Tibial nerve (tissue), 4 donors: ENCODE data around the gene MPL. TPM values are rescaled to one million over a fixed set of nuclear protein-coding genes. Genes with fewer than 3 reads are reported as not detected.

Source experiments
- DNase-seq, 2 donors: peaks; one replicate each; pipeline ENCODE4 v3.0.0-alpha.2; 2019; ENCODE audit warnings: low spot score in 2 of 2
- H3K27ac ChIP-seq, 4 donors: fragments of 200-600 bp; sonication (generic) in 3 of 4; one replicate each; pipeline ENCODE4 v1.5.1; 2017 to 2019; ENCODE audit warnings: mild to moderate bottlenecking in 1 of 4
- H3K27me3 ChIP-seq, 2 donors: fragments of 200-600 bp; sonication (generic) in 1 of 2; one replicate each; pipeline versions ENCODE4 v1.5.1 to v1.6.0; 2017 to 2019
- H3K36me3 ChIP-seq, 3 donors: fragments of 200-600 bp; sonication (generic); one replicate each; pipeline ENCODE4 v1.5.1; 2018 to 2019
- H3K4me1 ChIP-seq, 4 donors: fragments of 200-600 bp; sonication (generic) in 3 of 4; one replicate each; pipeline ENCODE4 v1.5.1; 2017 to 2019
- H3K4me3 ChIP-seq, 4 donors: fragments of 200-600 bp; sonication (generic) in 3 of 4; one replicate each; pipeline ENCODE4 v1.5.1; 2017 to 2019; ENCODE audit warnings: mild to moderate bottlenecking in 1 of 4, moderate library complexity in 1 of 4
- H3K9me3 ChIP-seq, 4 donors: fragments of 200-600 bp; sonication (generic) in 3 of 4; one replicate each; pipeline ENCODE4 v1.5.1; 2017 to 2019
- EP300 ChIP-seq, 2 donors: sonication (generic); formaldehyde crosslinking; IDR thresholded peaks; one replicate each; pipeline ENCODE4 v1.6.1; 2017; ENCODE audit warnings: antibody characterized with exemption in 2 of 2, mild to moderate bottlenecking in 1 of 2
- POLR2A ChIP-seq, 2 donors: fragments of 450-650 bp; IDR thresholded peaks; one replicate each; pipeline ENCODE4 v1.6.1; 2017; ENCODE audit warnings: antibody characterized with exemption in 2 of 2, mild to moderate bottlenecking in 2 of 2, moderate library complexity in 2 of 2
- WGBS, 2 donors: methylation state at CpG; one replicate each; pipeline ENCODE4 v1.1.5; 2018; 5-methylcytosine and 5-hydroxymethylcytosine counted together
- total RNA-seq, 4 donors: library from RNA; depleted of rRNA; stranded (reverse); fragments of >200 nt; gene quantifications; one replicate each; pipeline ENCODE4 v1.1.0, GENCODE V29; 2016
- TF ChIP-seq, protein P1 (sequence below), 5 experiments: fragments of 200-600 bp in 3 of 5; fragments of 450-650 bp in 2 of 5; sonication (generic) in 3 of 5; IDR thresholded peaks; one replicate each; pipeline ENCODE4 v1.5.1; 2016 to 2019; ENCODE audit warnings: antibody characterized with exemption in 5 of 5, mild to moderate bottlenecking in 3 of 5, moderate library complexity in 2 of 5

MPL gene
- total RNA-seq, 4 donors from 2014 or later, result 0.66 to 1.7 TPM; not detected in 2

DNA sequence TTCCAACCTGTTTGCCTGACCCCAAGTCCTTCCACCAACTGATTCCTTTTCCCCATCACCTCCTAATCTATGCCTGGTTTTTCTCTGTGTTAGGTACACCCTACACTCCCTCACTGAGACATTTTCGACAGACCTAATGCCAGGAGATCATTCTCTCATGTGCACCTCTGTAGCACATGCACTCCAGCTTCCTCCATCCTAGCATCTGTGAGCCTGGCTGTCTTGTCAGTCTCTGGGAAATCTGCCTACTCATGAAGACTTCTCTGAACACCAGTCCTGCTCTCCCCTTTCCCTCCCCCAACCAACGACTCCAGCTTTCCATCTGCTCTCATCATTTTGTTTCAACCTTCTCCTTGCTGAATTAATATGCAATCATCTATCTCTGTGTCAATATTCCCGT is 51.0 kb downstream of the MPL start:
- TF ChIP-seq EP300 (IDR thresholded peaks at IDR 0.05), result no peak
- DNase-seq, result no peak
- H3K27ac ChIP-seq, result peak overlapping the region in 1 of 4 donors; percentile 90
- H3K36me3 ChIP-seq, result peaks cover 0 to 40% (median 27%) of the 10 kb centered on the region in 3 donors
- no peaks in the 10 kb centered on the region for H3K9me3 ChIP-seq
- 37% methylated on average over 3 of the region's 3 CpGs for WGBS, 2 donors
- H3K4me3 ChIP-seq, result peak overlapping the region; percentile 50 to 94 (median 72)
- peaks cover 0 to 32% (median 26%) of the 10 kb centered on the region in 4 donors for H3K4me1 ChIP-seq
- H3K27me3 ChIP-seq, result no peaks in the 10 kb centered on the region

DNA sequence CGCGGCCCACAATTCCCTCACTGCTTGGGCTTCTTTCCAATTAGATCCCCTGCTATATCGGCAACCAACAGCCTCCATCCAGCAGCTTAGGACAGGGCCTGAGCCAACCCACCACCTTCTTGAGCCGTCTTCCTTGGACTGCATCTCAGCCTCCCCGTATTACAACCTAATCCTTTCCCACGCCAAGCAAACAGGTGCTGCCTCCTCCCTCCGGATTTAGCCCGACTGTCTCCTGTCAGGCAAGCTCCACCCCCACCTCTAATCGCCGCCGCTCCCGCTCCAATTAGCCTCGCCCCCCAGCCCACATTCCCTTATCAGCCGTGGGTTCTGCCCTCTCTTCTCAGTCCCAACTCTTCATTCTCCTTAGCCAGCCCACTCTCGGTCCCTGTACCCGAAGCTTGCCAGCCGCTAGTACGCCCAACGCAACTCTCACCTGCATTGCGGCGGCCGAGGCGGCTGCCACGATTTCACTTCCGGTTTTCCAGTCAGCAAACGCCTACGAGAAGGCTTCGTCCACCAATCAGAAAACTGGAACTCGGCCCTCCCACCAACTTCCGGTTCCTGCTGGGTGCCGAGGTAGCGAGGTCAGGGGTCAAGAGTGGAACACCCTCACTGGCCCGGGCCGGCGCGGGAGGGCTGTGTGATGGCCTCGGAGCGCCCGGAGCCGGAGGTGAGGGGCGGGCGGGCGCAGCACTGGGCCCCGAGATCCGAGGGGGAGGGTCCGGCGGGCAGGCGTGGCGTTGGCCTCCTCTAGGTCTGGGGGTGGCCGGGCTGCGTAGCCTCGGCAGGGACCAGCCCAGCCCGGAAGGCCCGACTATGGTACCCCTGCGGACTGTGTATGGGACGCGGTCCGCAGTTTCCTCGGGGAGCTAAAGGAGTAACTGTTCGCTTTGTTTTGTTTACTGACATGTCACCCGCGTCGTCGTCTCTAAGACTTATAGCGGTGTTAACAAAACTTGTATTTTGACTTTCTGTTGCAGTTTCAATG is 52.0 kb downstream of the MPL start, which contains the start of the genes MED8 and SZT2:
TSS of gene MED8 (minus strand) at position 475 of the 988 bp plus-strand sequence. CDS start at position 439, 36 bp downstream.
TSS of gene SZT2 (plus strand) at position 574 of the 988 bp plus-strand sequence. CDS start at position 644, 70 bp downstream.
- 0% methylated on average over 39 to 58 of the region's 65 CpGs for WGBS, 2 donors
- Histone ChIP-seq H3K4me1 (peaks cover 0 to 32% (median 26%) of the 10 kb centered on the region in 4 donors), H3K27ac (peak within 1 kb of the TSS; percentile 54 to 93 (median 88)), H3K4me3 (peak within 1 kb of the TSS; percentile 50 to 94 (median 72)), H3K36me3 (peaks cover 0 to 36% (median 19%) of the 10 kb centered on the region in 3 donors), H3K27me3 (no peaks in the 10 kb centered on the region), H3K9me3 (no peaks in the 10 kb centered on the region)
- peak; percentile 95 to 99 for DNase-seq
- TF ChIP-seq POLR2A (IDR thresholded peaks at IDR 0.05) (peak; percentile 66 to 68), EP300 (IDR thresholded peaks at IDR 0.05) (peak; percentile 65 to 91)
- TF ChIP-seq, protein P1, sequence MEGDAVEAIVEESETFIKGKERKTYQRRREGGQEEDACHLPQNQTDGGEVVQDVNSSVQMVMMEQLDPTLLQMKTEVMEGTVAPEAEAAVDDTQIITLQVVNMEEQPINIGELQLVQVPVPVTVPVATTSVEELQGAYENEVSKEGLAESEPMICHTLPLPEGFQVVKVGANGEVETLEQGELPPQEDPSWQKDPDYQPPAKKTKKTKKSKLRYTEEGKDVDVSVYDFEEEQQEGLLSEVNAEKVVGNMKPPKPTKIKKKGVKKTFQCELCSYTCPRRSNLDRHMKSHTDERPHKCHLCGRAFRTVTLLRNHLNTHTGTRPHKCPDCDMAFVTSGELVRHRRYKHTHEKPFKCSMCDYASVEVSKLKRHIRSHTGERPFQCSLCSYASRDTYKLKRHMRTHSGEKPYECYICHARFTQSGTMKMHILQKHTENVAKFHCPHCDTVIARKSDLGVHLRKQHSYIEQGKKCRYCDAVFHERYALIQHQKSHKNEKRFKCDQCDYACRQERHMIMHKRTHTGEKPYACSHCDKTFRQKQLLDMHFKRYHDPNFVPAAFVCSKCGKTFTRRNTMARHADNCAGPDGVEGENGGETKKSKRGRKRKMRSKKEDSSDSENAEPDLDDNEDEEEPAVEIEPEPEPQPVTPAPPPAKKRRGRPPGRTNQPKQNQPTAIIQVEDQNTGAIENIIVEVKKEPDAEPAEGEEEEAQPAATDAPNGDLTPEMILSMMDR (IDR thresholded peaks at IDR 0.05), result peak in 2 of 5 experiments; percentile 8 to 27

DNA sequence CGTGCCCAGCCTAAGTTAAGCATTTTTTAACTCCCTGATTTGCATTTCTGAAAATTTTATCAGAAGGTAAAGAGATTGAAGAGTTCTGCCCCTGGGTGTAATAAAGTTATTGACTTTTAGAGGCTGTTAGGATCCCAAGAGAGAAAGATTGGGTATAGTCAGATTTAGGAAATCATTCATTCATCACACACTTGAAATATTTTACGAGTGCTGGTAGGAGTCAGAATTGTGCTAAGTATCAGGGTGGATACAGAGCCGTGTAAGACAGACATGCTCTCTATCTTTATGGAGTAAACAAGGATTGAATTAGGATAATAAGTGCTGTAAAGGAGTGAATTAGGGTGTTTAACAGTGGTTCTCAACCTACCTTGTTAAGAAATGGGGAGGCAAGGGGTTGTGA is 55.1 kb downstream of the MPL start:
- Histone ChIP-seq H3K4me3 (no peak overlapping the region), H3K27me3 (no peaks in the 10 kb centered on the region), H3K27ac (no peak overlapping the region), H3K9me3 (no peaks in the 10 kb centered on the region), H3K4me1 (peaks cover 0 to 34% (median 22%) of the 10 kb centered on the region in 4 donors), H3K36me3 (peaks cover 0 to 36% (median 0%) of the 10 kb centered on the region in 3 donors)
- TF ChIP-seq POLR2A (IDR thresholded peaks at IDR 0.05) (no peak), EP300 (IDR thresholded peaks at IDR 0.05) (no peak)
- TF ChIP-seq, protein P1 (IDR thresholded peaks at IDR 0.05), result no peak
- WGBS, 2 donors, result 79 to 82% methylated on average over 3 of the region's 3 CpGs
- DNase-seq, result no peak

DNA sequence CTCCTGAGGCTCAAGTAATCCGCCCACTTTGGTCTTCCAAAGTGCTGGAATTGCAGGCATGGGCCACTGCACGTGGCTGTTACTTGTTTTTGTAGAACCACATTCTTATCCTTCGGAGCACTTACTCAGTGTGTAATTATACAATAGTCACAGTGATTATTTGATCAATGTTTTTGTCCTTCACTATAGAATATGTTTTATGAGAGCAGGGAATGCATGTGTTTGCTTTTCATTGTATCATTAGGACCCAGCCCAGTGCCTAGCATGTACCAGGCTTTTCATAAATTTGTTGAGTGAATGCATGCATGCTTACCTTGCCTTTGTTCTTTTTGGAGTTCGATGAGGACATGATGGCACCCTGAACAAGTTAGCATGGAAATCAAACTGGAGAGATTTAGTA is 57.9 kb downstream of the MPL start:
- peaks cover 0 to 38% (median 0%) of the 10 kb centered on the region in 3 donors for H3K36me3 ChIP-seq
- H3K4me3 ChIP-seq, result no peak overlapping the region
- peaks cover 0 to 16% (median 7%) of the 10 kb centered on the region in 4 donors for H3K4me1 ChIP-seq
- TF ChIP-seq POLR2A (IDR thresholded peaks at IDR 0.05) (no peak), EP300 (IDR thresholded peaks at IDR 0.05) (no peak)
- TF ChIP-seq, protein P1 (IDR thresholded peaks at IDR 0.05), result no peak
- no peaks in the 10 kb centered on the region for H3K9me3 ChIP-seq
- H3K27ac ChIP-seq, result no peak overlapping the region
- 81 to 88% methylated on average over 4 of the region's 4 CpGs for WGBS, 2 donors
- no peak for DNase-seq
- H3K27me3 ChIP-seq, result no peaks in the 10 kb centered on the region

DNA sequence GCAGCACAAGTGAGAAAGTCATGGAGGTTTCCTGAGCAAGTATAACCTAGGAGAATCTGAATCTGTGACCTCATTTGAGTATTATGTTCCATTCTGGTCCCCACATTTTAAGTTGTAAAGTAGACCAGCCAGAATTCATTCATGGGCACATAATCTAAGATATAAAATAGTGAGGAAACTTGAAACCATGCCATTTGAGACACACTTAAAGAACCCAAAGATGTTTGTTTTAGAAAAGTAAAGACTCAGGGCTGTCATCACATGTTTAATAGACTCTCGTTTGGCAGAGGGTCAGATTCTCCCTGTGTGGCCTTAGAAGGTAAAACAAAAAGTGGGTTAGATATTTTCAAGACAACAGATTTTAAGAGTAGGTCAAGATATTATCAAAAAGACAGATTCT is 58.4 kb downstream of the MPL start:
- Histone ChIP-seq H3K27ac (no peak overlapping the region), H3K9me3 (no peaks in the 10 kb centered on the region), H3K27me3 (no peaks in the 10 kb centered on the region), H3K36me3 (peaks cover 0 to 38% (median 0%) of the 10 kb centered on the region in 3 donors), H3K4me1 (peaks cover 0 to 11% (median 2%) of the 10 kb centered on the region in 4 donors), H3K4me3 (no peak overlapping the region)
- no peak for DNase-seq
- 61 to 67% methylated on average over 1 of the region's 1 CpG for WGBS, 2 donors
- TF ChIP-seq, protein P1 (IDR thresholded peaks at IDR 0.05), result no peak
- TF ChIP-seq EP300 (IDR thresholded peaks at IDR 0.05) (no peak), POLR2A (IDR thresholded peaks at IDR 0.05) (no peak)
